A549 (cell line): ENCODE results near the gene NFIX.

Source experiments
- POLR2A ChIP-seq: IDR thresholded peaks from 2 replicates; pipeline ENCODE4 v1.6.1; 2012; ENCODE audit warnings: mild to moderate bottlenecking, low read length
- POLR2AphosphoS2 ChIP-seq: conservative IDR thresholded peaks from 2 replicates; pipeline ENCODE4 v1.6.1; 2012; ENCODE audit warnings: low read length, improper control_type of control experiment, inconsistent platforms
- RARB ChIP-seq: fragments of 250-450 bp; sonication (Bioruptor Pico); IDR thresholded peaks from 2 replicates; pipeline ENCODE4 v1.8.0; 2021; ENCODE audit warnings: mild to moderate bottlenecking, moderate library complexity
- RNF2 ChIP-seq: fragments of 200-600 bp; sonication (generic); IDR thresholded peaks from 2 replicates; pipeline ENCODE4 v1.6.1; 2016; ENCODE audit warnings: low read depth, mild to moderate bottlenecking, antibody characterized with exemption, moderate library complexity, borderline replicate concordance
- TF ChIP-seq, protein P1 (sequence below): fragments of >200 bp; sonication (Bioruptor Twin); formaldehyde crosslinking; IDR thresholded peaks from 3 replicates; pipeline ENCODE4 v1.5.1; 2016
- TF ChIP-seq, protein P2 (sequence below): fragments of 450-650 bp; IDR thresholded peaks from 2 replicates; pipeline ENCODE4 v1.6.1; 2014; ENCODE audit warnings: antibody characterized with exemption

DNA sequence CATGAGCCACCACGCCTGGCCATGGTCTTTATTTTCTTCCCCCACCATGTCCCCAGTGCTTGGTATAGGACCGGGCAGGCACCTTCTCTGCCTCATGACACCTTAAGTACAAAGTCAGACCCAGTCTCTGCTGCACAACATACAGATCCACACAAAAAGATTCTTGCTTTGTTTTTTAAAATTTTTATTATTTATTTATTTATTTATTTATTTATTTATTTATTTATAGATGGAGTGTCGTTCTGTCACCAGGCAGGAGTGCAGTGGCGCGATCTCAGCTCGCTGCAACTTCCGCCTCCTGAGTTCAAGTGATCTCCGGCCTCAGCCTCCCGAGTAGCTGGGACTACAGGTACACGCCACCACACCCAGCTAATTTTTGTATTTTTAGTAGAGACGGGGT lies 2.5 kb upstream of the NFIX start:
- TF ChIP-seq, protein P1, sequence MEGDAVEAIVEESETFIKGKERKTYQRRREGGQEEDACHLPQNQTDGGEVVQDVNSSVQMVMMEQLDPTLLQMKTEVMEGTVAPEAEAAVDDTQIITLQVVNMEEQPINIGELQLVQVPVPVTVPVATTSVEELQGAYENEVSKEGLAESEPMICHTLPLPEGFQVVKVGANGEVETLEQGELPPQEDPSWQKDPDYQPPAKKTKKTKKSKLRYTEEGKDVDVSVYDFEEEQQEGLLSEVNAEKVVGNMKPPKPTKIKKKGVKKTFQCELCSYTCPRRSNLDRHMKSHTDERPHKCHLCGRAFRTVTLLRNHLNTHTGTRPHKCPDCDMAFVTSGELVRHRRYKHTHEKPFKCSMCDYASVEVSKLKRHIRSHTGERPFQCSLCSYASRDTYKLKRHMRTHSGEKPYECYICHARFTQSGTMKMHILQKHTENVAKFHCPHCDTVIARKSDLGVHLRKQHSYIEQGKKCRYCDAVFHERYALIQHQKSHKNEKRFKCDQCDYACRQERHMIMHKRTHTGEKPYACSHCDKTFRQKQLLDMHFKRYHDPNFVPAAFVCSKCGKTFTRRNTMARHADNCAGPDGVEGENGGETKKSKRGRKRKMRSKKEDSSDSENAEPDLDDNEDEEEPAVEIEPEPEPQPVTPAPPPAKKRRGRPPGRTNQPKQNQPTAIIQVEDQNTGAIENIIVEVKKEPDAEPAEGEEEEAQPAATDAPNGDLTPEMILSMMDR, result no peak
- no peak for TF ChIP-seq POLR2A
- TF ChIP-seq RNF2, result no peak
- TF ChIP-seq, protein P2, sequence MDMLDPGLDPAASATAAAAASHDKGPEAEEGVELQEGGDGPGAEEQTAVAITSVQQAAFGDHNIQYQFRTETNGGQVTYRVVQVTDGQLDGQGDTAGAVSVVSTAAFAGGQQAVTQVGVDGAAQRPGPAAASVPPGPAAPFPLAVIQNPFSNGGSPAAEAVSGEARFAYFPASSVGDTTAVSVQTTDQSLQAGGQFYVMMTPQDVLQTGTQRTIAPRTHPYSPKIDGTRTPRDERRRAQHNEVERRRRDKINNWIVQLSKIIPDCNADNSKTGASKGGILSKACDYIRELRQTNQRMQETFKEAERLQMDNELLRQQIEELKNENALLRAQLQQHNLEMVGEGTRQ, result no peak
- TF ChIP-seq POLR2AphosphoS2, result no peak
- TF ChIP-seq RARB (CRISPR knock-in tag), result no peak
